NCI-H2107 treated with DMSO at 0.1 percent for 48 hours (cell line): Measurements from ENCODE around the gene THUMPD1.
"Not testable (repeated sequence)": the region's sequence is repeated elsewhere in the genome, so short reads cannot be mapped to it uniquely, and the experiment has no call there.

Source experiments
- DNase-seq: peaks from one replicate; lab custom pipeline; 2025; ENCODE audit not compliant: unreplicated experiment; lab: John Stamatoyannopoulos, UW

The THUMPD1 gene

GRCh38 chr16:20696618-20697017 is 45.0 kb downstream of the THUMPD1 start:
- no peak for DNase-seq

- DNase-seq, result no peak
Measured at GRCh38 chr16:20695024-20695423, 46.6 kb downstream of the THUMPD1 start.

GRCh38 chr16:20694096-20694495 is 47.5 kb downstream of the THUMPD1 start:
- DNase-seq, result not testable (repeated sequence)

GRCh38 chr16:20689668-20690067 is 52.0 kb downstream of the THUMPD1 start:
- no peak for DNase-seq

- DNase-seq, result no peak
Measured at GRCh38 chr16:20683812-20684211, 57.8 kb downstream of the THUMPD1 start.
